Colonic mucosa (tissue), 4 donors: ENCODE data around the gene ACTR3C. TPM values are rescaled to one million over a fixed set of nuclear protein-coding genes. Genes with fewer than 3 reads are reported as not detected.

Source experiments
- DNase-seq: peaks from one replicate; pipeline ENCODE4 v3.0.0-alpha.2; 2020
- H3K27ac ChIP-seq: fragments of 200-600 bp; one replicate; pipeline ENCODE4 v1.8.0; 2021
- H3K27me3 ChIP-seq: fragments of 200-600 bp; one replicate; pipeline ENCODE4 v1.8.0; 2021
- H3K36me3 ChIP-seq: fragments of 200-600 bp; one replicate; pipeline ENCODE4 v1.8.0; 2021
- H3K4me1 ChIP-seq: fragments of 200-600 bp; one replicate; pipeline ENCODE4 v1.8.0; 2021; ENCODE audit warnings: mild to moderate bottlenecking
- H3K4me3 ChIP-seq: fragments of 200-600 bp; one replicate; pipeline ENCODE4 v1.8.0; 2021
- H3K9ac ChIP-seq, 2 donors: one replicate each; pipeline ENCODE4 v1.7.0; 2013; ENCODE audit warnings: control low read depth in 2 of 2, low read depth in 2 of 2, low read length in 2 of 2
- H3K9me3 ChIP-seq: fragments of 200-600 bp; one replicate; pipeline ENCODE4 v1.8.0; 2021
- intact Hi-C: fragments of 100-400 bp; cut with DNase I; formaldehyde crosslinking; loops from one replicate; pipeline ENCODE4 v1.14.1; 2022
- total RNA-seq, 2 donors: library from RNA; stranded (reverse); fragmentation: NEBNext Ultra II Directional in 1 of 2; extraction: Animal tissue kit (Norgen Biotek cat#: 25700) in 1 of 2; gene quantifications; one replicate each; pipeline ENCODE4 v1.2.1, GENCODE V29; 2021
- TF ChIP-seq, protein P1 (sequence below): fragments of 200-600 bp; IDR thresholded peaks from one replicate; pipeline ENCODE4 v1.8.0; 2022; ENCODE audit warnings: antibody characterized with exemption, mild to moderate bottlenecking
- donor health status: healthy.
- donor health status: DM: no; HTN: no; CAD: no.
- donor health status: DM: no; HTN: no; CAD: no.

The ACTR3C gene
- total RNA-seq, 2 donors from 2014 or later = 17.6 to 29.6 TPM

DNA sequence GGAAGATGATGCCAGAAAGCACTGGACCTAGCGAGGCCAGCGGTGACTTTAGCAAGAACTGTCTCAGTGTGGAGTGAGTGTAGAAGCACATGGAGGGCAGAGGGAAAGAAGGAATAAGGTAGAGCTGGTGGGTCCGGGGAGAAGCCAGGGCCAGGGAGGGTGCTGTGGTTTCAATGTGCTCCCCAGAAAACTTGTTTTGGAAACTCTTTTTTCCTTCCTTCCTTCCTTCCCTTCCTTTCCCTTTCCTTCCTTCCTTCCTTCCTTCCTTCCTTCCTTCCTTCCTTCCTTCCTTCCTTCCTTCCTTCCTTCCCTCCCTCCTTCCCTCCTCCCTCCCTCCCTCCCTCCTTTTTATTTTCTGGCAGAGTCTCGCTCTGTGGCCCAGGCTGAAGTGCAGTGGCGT, 23.6 kb upstream of the ACTR3C start:
- Histone ChIP-seq H3K36me3 (no peaks in the 10 kb centered on the region), H3K27me3 (no peaks in the 10 kb centered on the region), H3K4me3 (no peak overlapping the region), H3K4me1 (no peaks in the 10 kb centered on the region), H3K27ac (no peak overlapping the region), H3K9me3 (no peaks in the 10 kb centered on the region), H3K9ac (no peak overlapping the region)
- TF ChIP-seq, protein P1, sequence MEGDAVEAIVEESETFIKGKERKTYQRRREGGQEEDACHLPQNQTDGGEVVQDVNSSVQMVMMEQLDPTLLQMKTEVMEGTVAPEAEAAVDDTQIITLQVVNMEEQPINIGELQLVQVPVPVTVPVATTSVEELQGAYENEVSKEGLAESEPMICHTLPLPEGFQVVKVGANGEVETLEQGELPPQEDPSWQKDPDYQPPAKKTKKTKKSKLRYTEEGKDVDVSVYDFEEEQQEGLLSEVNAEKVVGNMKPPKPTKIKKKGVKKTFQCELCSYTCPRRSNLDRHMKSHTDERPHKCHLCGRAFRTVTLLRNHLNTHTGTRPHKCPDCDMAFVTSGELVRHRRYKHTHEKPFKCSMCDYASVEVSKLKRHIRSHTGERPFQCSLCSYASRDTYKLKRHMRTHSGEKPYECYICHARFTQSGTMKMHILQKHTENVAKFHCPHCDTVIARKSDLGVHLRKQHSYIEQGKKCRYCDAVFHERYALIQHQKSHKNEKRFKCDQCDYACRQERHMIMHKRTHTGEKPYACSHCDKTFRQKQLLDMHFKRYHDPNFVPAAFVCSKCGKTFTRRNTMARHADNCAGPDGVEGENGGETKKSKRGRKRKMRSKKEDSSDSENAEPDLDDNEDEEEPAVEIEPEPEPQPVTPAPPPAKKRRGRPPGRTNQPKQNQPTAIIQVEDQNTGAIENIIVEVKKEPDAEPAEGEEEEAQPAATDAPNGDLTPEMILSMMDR = no peak
- intact Hi-C loops = no loop called here
- DNase-seq = no peak

DNA sequence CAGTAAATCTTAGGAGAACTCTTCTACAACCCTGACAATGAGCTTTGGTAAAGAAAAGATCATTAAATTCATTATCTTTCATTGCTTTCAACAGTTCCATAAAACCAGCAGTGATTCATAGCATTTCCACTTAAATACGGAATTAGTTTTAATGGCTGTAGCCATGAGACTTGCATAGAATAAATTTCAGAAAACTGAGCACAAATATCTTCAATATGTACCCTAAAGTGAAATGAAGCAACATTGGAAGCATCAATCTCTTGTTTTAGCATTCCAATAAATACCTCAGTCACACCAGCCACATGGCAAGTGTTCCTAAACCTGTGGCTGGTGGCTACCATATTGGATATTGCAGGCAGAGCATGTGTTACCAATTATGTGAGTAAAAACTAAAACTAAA, 21.7 kb upstream of the ACTR3C start:
- peaks cover 6% of the 10 kb centered on the region for H3K4me1 ChIP-seq
- no peak overlapping the region for H3K27ac ChIP-seq
- H3K9ac ChIP-seq = no peak overlapping the region
- no peaks in the 10 kb centered on the region for H3K9me3 ChIP-seq
- no peak overlapping the region for H3K4me3 ChIP-seq
- TF ChIP-seq, protein P1 = no peak
- DNase-seq = no peak
- no peaks in the 10 kb centered on the region for H3K36me3 ChIP-seq
- intact Hi-C loops = no loop called here
- H3K27me3 ChIP-seq = no peaks in the 10 kb centered on the region

DNA sequence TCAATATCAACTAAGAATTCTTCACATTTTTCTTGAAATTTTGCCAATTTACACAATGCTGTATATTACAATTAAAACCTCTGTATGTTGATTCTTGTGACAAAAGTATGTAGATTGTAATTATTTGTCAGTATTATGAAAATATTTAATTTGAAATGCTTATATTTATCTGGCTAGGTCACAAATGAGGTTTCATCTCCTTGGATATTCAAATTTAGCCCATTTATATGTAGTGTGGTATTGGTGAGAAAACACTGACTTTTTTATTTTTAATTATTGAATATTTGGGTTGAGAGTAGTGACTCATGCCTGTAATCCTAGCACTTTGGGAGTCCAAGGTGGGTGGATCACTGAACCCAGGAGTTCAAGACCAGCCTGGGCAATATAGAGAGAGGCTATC, 21.0 kb upstream of the ACTR3C start:
- peaks cover 9% of the 10 kb centered on the region for H3K4me1 ChIP-seq
- H3K9me3 ChIP-seq = no peaks in the 10 kb centered on the region
- TF ChIP-seq, protein P1 = no peak
- no peak for DNase-seq
- no peak overlapping the region for H3K9ac ChIP-seq
- H3K27ac ChIP-seq = no peak overlapping the region
- H3K36me3 ChIP-seq = no peaks in the 10 kb centered on the region
- intact Hi-C loops = no loop called here
- H3K4me3 ChIP-seq = no peak overlapping the region
- no peaks in the 10 kb centered on the region for H3K27me3 ChIP-seq

DNA sequence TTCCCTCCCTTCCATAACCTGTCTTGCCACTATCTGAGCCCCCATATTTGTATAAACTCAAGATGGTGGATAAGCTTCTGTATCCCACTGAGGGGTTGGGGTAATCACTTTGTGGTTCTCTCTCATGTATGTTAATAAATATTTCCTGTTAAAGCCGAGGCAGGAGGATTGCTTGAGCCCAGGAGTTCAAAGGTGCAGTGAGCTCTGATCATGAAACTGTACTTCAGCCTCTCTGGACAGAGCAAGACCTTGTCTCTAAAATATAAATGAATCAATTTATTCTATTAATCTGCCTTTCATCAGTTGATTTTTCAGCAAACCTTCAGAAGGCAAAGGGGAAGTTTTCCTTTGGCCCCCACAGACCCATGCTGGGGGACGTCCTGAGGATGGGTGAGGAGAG, 19.9 kb upstream of the ACTR3C start:
- DNase-seq = no peak
- Histone ChIP-seq H3K27me3 (no peaks in the 10 kb centered on the region), H3K4me3 (no peak overlapping the region), H3K9me3 (no peaks in the 10 kb centered on the region), H3K9ac (no peak overlapping the region), H3K4me1 (peaks cover 9% of the 10 kb centered on the region), H3K27ac (no peak overlapping the region), H3K36me3 (no peaks in the 10 kb centered on the region)
- intact Hi-C loops = no loop called here
- TF ChIP-seq, protein P1 = no peak

DNA sequence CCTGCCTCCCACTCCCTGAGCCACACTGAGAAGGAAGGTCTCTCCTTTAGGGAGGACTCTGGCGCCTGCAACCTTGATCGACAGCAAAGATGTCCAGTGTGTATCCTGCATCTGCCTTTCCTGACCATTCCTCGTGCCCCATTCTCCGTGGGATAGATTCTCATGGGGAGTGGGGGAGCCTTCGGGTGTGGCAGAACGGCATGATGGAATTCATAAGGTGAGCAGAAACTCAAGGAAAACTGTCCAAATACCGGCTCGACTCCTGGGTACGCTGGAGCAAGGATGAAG, 18.7 kb upstream of the ACTR3C start:
- no peak for DNase-seq
- H3K9ac ChIP-seq = no peak overlapping the region
- no peaks in the 10 kb centered on the region for H3K36me3 ChIP-seq
- H3K4me3 ChIP-seq = no peak overlapping the region
- intact Hi-C loops = no loop called here
- TF ChIP-seq, protein P1 = no peak
- H3K4me1 ChIP-seq = peaks cover 17% of the 10 kb centered on the region
- H3K9me3 ChIP-seq = no peaks in the 10 kb centered on the region
- no peaks in the 10 kb centered on the region for H3K27me3 ChIP-seq
- H3K27ac ChIP-seq = no peak overlapping the region
